HepG2 (cell line): ENCODE measurements around the gene RFXANK. TPM values are rescaled to one million over a fixed set of nuclear protein-coding genes. Genes with fewer than 3 reads are reported as not detected.

Source experiments
- DNMT1 ChIP-seq: sonication (generic); formaldehyde crosslinking; IDR thresholded peaks from 2 replicates; pipeline ENCODE4 v1.5.1; 2020; ENCODE audit warnings: mild to moderate bottlenecking, missing genetic modification reagents
- ELF3 ChIP-seq: IDR thresholded peaks from 2 replicates; pipeline ENCODE4 v1.6.1; 2016; ENCODE audit warnings: missing genetic modification reagents, missing compliant biosample characterization
- FLYWCH1 ChIP-seq: sonication (generic); formaldehyde crosslinking; IDR thresholded peaks from 2 replicates; pipeline ENCODE4 v1.8.1; 2023; ENCODE audit warnings: mild to moderate bottlenecking, missing genetic modification reagents
- KDM3A ChIP-seq: IDR thresholded peaks from 2 replicates; pipeline ENCODE4 v1.6.1; 2018; ENCODE audit warnings: low read depth, missing compliant biosample characterization
- MATR3 ChIP-seq: sonication (generic); formaldehyde crosslinking; IDR thresholded peaks from 2 replicates; pipeline ENCODE4 v1.4.0; 2020; ENCODE audit warnings: missing genetic modification reagents
- NAIF1 ChIP-seq: sonication (generic); formaldehyde crosslinking; IDR thresholded peaks from 2 replicates; pipeline ENCODE4 v1.5.0; 2020; ENCODE audit warnings: mild to moderate bottlenecking, missing genetic modification reagents, borderline replicate concordance
- NFATC3 ChIP-seq: sonication (generic); formaldehyde crosslinking; IDR thresholded peaks from 2 replicates; pipeline ENCODE4 v1.5.1; 2020; ENCODE audit warnings: mild to moderate bottlenecking, missing genetic modification reagents
- POLR2AphosphoS5 ChIP-seq: IDR thresholded peaks from 2 replicates; pipeline ENCODE4 v1.6.1; 2012; ENCODE audit warnings: low read depth, low read length
- RAD21 ChIP-seq: fragments of 450-650 bp; formaldehyde crosslinking; IDR thresholded peaks from 2 replicates; pipeline ENCODE4 v1.5.0; 2020; ENCODE audit warnings: mild to moderate bottlenecking
- SALL2 ChIP-seq: sonication (generic); formaldehyde crosslinking; IDR thresholded peaks from 2 replicates; pipeline ENCODE4 v1.8.1; 2023; ENCODE audit warnings: mild to moderate bottlenecking, missing genetic modification reagents, inconsistent platforms
- SIN3A ChIP-seq: IDR thresholded peaks from 2 replicates; pipeline ENCODE4 v1.6.1; 2011; ENCODE audit warnings: low read depth, mild to moderate bottlenecking, control low read depth, low read length, borderline replicate concordance
- SMARCC2 ChIP-seq: fragments of 450-650 bp; IDR thresholded peaks from 2 replicates; pipeline ENCODE4 v1.6.1; 2017; ENCODE audit warnings: antibody characterized with exemption, mild to moderate bottlenecking
- SNAPC2 ChIP-seq: sonication (generic); formaldehyde crosslinking; IDR thresholded peaks from 2 replicates; pipeline ENCODE4 v1.8.1; 2022; ENCODE audit warnings: mild to moderate bottlenecking, missing genetic modification reagents
- TARDBP ChIP-seq: sonication (generic); formaldehyde crosslinking; IDR thresholded peaks from 2 replicates; pipeline ENCODE4 v1.8.0; 2022; ENCODE audit warnings: mild to moderate bottlenecking, missing genetic modification reagents
- ZBTB3 ChIP-seq: sonication (generic); formaldehyde crosslinking; IDR thresholded peaks from 2 replicates; pipeline ENCODE4 v1.4.0; 2020; ENCODE audit warnings: low read depth, mild to moderate bottlenecking, moderate library complexity, missing genetic modification reagents, borderline replicate concordance
- ZBTB43 ChIP-seq: sonication (generic); formaldehyde crosslinking; conservative IDR thresholded peaks from 2 replicates; pipeline ENCODE4 v1.4.0; 2020; ENCODE audit warnings: missing genetic modification reagents
- ZMYM4 ChIP-seq: sonication (generic); formaldehyde crosslinking; IDR thresholded peaks from 2 replicates; pipeline ENCODE4 v1.8.1; 2023; ENCODE audit warnings: mild to moderate bottlenecking, missing genetic modification reagents
- ZNF121 ChIP-seq: sonication (generic); formaldehyde crosslinking; IDR thresholded peaks from 2 replicates; pipeline ENCODE4 v1.5.0; 2020; ENCODE audit warnings: mild to moderate bottlenecking, missing genetic modification reagents
- ZNF124 ChIP-seq: sonication (generic); formaldehyde crosslinking; IDR thresholded peaks from 2 replicates; pipeline ENCODE4 v1.4.0; 2020; ENCODE audit warnings: missing genetic modification reagents
- ZNF30 ChIP-seq: sonication (generic); formaldehyde crosslinking; IDR thresholded peaks from 2 replicates; pipeline ENCODE4 v1.5.0; 2020; ENCODE audit warnings: mild to moderate bottlenecking, missing genetic modification reagents
- ZNF383 ChIP-seq: sonication (generic); formaldehyde crosslinking; IDR thresholded peaks from 2 replicates; pipeline ENCODE4 v1.4.0; 2020; ENCODE audit warnings: missing genetic modification reagents, mild to moderate bottlenecking, borderline replicate concordance
- polyA plus RNA-seq, 8 experiments: library from polyadenylated mRNA; depleted of rRNA in 3 of 8; stranded (reverse) in 7 of 8; unstranded in 1 of 8; fragments of >200 nt; fragmentation: Illumina TruSeq in 4 of 8; extraction: Trizol in 4 of 8; gene quantifications; 2 replicates each; pipeline versions ENCODE4 v1.2.1 to v1.2.3, GENCODE V29; 2011 to 2016; ENCODE audit warnings: low read depth in 4 of 8, missing spikeins in 1 of 8, mixed read lengths in 1 of 8; ENCODE audit not compliant: insufficient read depth in 1 of 8
- total RNA-seq, 5 experiments: library from RNA; depleted of rRNA; stranded (reverse); fragments of >200 nt; fragmentation: Illumina TruSeq; extraction: Trizol; gene quantifications; 2 replicates each; pipeline ENCODE4 v1.2.3, GENCODE V29; 2016; ENCODE audit warnings: low read depth in 1 of 5
- TF ChIP-seq, protein P1 (sequence below): sonication (generic); formaldehyde crosslinking; IDR thresholded peaks from 2 replicates; pipeline ENCODE4 v1.5.1; 2020; ENCODE audit warnings: missing genetic modification reagents, mild to moderate bottlenecking, borderline replicate concordance
- TF ChIP-seq, protein P2 (sequence below): fragments of 450-650 bp; IDR thresholded peaks from 2 replicates; pipeline ENCODE4 v1.6.1; 2016
- TF ChIP-seq, protein P3 (sequence below): sonication (generic); formaldehyde crosslinking; IDR thresholded peaks from 2 replicates; pipeline ENCODE4 v1.9.0; 2022; ENCODE audit warnings: missing genetic modification reagents, mild to moderate bottlenecking, borderline replicate concordance

Gene RFXANK
- total and polyA plus RNA-seq, 2 of the 13 experiments (the other 11 are each of a cell fraction or from before 2014, with no cell fraction given) = 49.9 to 80.7 TPM

GRCh38 chr19:19192078-19192882 is at the start of gene RFXANK, which contains the start of gene BORCS8 (continued):
- TF ChIP-seq ZNF121 (CRISPR knock-in tag) (0 out of 2 replicates have a peak, but pooled peaks have one; percentile 51), ELF3 (CRISPR knock-in tag) (peak; percentile 64; the same call in 1 of the 2 replicates), NAIF1 (CRISPR knock-in tag) (peak; percentile 71), NFATC3 (no peak), ZNF124 (CRISPR knock-in tag) (peak; percentile 81; the same call in 1 of the 2 replicates), SNAPC2 (CRISPR knock-in tag) (no peak), ZBTB43 (CRISPR knock-in tag) (no peak), POLR2AphosphoS5 (peak; percentile 29; the same call in 1 of the 2 replicates), DNMT1 (CRISPR knock-in tag) (peak; percentile 65; the same call in 1 of the 2 replicates), ZMYM4 (peak; percentile 68; the same call in 1 of the 2 replicates), TARDBP (CRISPR knock-in tag) (peak; percentile 61; the same call in 1 of the 2 replicates), ZNF383 (CRISPR knock-in tag) (no peak), MATR3 (CRISPR knock-in tag) (no peak), FLYWCH1 (no peak), ZBTB3 (no peak), SALL2 (CRISPR knock-in tag) (0 out of 2 replicates have a peak, but pooled peaks have one; percentile 31), SMARCC2 (no peak), KDM3A (CRISPR knock-in tag) (peak; percentile 80; the same call in 1 of the 2 replicates), ZNF30 (no peak), RAD21 (no peak; the same call in none of the 2 replicates), SIN3A (peak; percentile 92)
- TF ChIP-seq, protein P1, sequence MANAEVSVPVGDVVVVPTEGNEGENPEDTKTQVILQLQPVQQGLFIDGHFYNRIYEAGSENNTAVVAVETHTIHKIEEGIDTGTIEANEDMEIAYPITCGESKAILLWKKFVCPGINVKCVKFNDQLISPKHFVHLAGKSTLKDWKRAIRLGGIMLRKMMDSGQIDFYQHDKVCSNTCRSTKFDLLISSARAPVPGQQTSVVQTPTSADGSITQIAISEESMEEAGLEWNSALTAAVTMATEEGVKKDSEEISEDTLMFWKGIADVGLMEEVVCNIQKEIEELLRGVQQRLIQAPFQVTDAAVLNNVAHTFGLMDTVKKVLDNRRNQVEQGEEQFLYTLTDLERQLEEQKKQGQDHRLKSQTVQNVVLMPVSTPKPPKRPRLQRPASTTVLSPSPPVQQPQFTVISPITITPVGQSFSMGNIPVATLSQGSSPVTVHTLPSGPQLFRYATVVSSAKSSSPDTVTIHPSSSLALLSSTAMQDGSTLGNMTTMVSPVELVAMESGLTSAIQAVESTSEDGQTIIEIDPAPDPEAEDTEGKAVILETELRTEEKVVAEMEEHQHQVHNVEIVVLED (CRISPR knock-in tag) = peak; percentile 65; the same call in 1 of the 2 replicates
- TF ChIP-seq, protein P2, sequence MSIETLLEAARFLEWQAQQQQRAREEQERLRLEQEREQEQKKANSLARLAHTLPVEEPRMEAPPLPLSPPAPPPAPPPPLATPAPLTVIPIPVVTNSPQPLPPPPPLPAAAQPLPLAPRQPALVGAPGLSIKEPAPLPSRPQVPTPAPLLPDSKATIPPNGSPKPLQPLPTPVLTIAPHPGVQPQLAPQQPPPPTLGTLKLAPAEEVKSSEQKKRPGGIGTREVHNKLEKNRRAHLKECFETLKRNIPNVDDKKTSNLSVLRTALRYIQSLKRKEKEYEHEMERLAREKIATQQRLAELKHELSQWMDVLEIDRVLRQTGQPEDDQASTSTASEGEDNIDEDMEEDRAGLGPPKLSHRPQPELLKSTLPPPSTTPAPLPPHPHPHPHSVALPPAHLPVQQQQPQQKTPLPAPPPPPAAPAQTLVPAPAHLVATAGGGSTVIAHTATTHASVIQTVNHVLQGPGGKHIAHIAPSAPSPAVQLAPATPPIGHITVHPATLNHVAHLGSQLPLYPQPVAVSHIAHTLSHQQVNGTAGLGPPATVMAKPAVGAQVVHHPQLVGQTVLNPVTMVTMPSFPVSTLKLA = no peak
- TF ChIP-seq, protein P3, sequence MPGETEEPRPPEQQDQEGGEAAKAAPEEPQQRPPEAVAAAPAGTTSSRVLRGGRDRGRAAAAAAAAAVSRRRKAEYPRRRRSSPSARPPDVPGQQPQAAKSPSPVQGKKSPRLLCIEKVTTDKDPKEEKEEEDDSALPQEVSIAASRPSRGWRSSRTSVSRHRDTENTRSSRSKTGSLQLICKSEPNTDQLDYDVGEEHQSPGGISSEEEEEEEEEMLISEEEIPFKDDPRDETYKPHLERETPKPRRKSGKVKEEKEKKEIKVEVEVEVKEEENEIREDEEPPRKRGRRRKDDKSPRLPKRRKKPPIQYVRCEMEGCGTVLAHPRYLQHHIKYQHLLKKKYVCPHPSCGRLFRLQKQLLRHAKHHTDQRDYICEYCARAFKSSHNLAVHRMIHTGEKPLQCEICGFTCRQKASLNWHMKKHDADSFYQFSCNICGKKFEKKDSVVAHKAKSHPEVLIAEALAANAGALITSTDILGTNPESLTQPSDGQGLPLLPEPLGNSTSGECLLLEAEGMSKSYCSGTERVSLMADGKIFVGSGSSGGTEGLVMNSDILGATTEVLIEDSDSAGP (CRISPR knock-in tag) = peak; percentile 100
